Panc1 (cell line): ENCODE data around the gene MMP21. TPM values are rescaled to one million over a fixed set of nuclear protein-coding genes. Genes with fewer than 3 reads are reported as not detected.

Experiments used
- ATAC-seq: fragments of 200-7000 bp; cut with Tn5 transposase; 2 replicates; pipeline ENCODE4 v1.9.1; 2020; ENCODE audit warnings: mild to moderate bottlenecking, moderate library complexity
- BruUV-seq: library from RNA; stranded (reverse); fragments of 400-500 nt; replicated peaks from 2 replicates; lab custom pipeline; 2021; lab: Mats Ljungman, UMichigan
- CTCF ChIA-PET: fragments of 300-600 bp; sonication (Branson Sonifier 250); formaldehyde crosslinking; loops from one replicate; lab custom pipeline; 2022; ENCODE audit warnings: antibody characterized with exemption; lab: Charles Lee
- POLR2A ChIA-PET: fragments of 300-600 bp; sonication (Branson Sonifier 250); formaldehyde crosslinking; loops from one replicate; lab custom pipeline; 2022; ENCODE audit warnings: antibody characterized with exemption; lab: Charles Lee
- DNase-seq: peaks from one replicate; pipeline ENCODE4 v3.0.0-alpha.2; 2010; ENCODE audit warnings: low read depth, low spot score
- H3K27ac ChIP-seq: 2 replicates; pipeline ENCODE4 v1.5.1; 2011; ENCODE audit warnings: mild to moderate bottlenecking, low read length, inconsistent platforms
- H3K27me3 ChIP-seq: fragments of 200-500 bp; sonication (Bioruptor generic); 2 replicates; pipeline ENCODE4 v1.6.0; 2014; ENCODE audit warnings: low read length, inconsistent platforms; ENCODE audit not compliant: control insufficient read depth, insufficient read depth
- H3K36me3 ChIP-seq: fragments of 200-500 bp; sonication (Bioruptor generic); 2 replicates; pipeline ENCODE4 v1.5.1; 2014; ENCODE audit warnings: inconsistent platforms, mild to moderate bottlenecking, low read length, moderate library complexity; ENCODE audit not compliant: control insufficient read depth, insufficient read depth
- H3K4me1 ChIP-seq: 2 replicates; pipeline ENCODE4 v1.5.1; 2011; ENCODE audit warnings: inconsistent platforms, mild to moderate bottlenecking, low read length, moderate library complexity; ENCODE audit not compliant: control insufficient read depth, insufficient read depth
- H3K4me3 ChIP-seq, 2 experiments: 2 replicates each; pipeline ENCODE4 v1.5.1; 2011 to 2012; ENCODE audit warnings: low read depth in 2 of 2, low read length in 2 of 2, mild to moderate bottlenecking in 2 of 2, inconsistent platforms in 1 of 2, moderate library complexity in 1 of 2
- H3K9me3 ChIP-seq: fragments of 200-500 bp; sonication (Bioruptor generic); 2 replicates; pipeline ENCODE4 v1.5.1; 2014; ENCODE audit warnings: low read depth, mild to moderate bottlenecking, inconsistent platforms, low read length, moderate library complexity; ENCODE audit not compliant: control insufficient read depth, insufficient read depth
- CTCF ChIP-seq: fragments of 450-650 bp; IDR thresholded peaks from 2 replicates; pipeline ENCODE4 v1.5.1; 2017; ENCODE audit warnings: mild to moderate bottlenecking
- POLR2AphosphoS5 ChIP-seq: IDR thresholded peaks from 2 replicates; pipeline ENCODE4 v1.6.1; 2012; ENCODE audit warnings: mild to moderate bottlenecking, low read depth, low read length, moderate library complexity
- REST ChIP-seq, 2 experiments: IDR thresholded peaks; 2 replicates each; pipeline ENCODE4 v1.6.1; 2011 to 2012; ENCODE audit warnings: low read depth in 2 of 2, control low read depth in 1 of 2, low read length in 1 of 2, mild to moderate bottlenecking in 1 of 2, moderate library complexity in 1 of 2; ENCODE audit not compliant: insufficient read depth in 1 of 2
- SIN3A ChIP-seq: IDR thresholded peaks from 2 replicates; pipeline ENCODE4 v1.6.1; 2012; ENCODE audit warnings: low read depth, mild to moderate bottlenecking, low read length, moderate library complexity, borderline replicate concordance; ENCODE audit not compliant: insufficient read depth
- TCF7L2 ChIP-seq: IDR thresholded peaks from 2 replicates; pipeline ENCODE4 v1.6.1; 2011; ENCODE audit warnings: mild to moderate bottlenecking, low read depth, low read length, inconsistent platforms
- in situ Hi-C: cut with HindIII; loops from 2 replicates; pipeline ENCODE4 v1.10.0; 2016; ENCODE audit warnings: low sequenced_read_pairs, low pct_unique_long_range_greater_than_20kb
- intact Hi-C: fragments of 100-400 bp; cut with micrococcal nuclease; formaldehyde crosslinking; loops from one replicate; pipeline ENCODE4 v1.10.0; 2022; ENCODE audit not compliant: unreplicated experiment
- total RNA-seq: library from RNA; stranded (reverse); gene quantifications from one replicate; pipeline ENCODE4 v1.2.1, GENCODE V29; 2021; ENCODE audit not compliant: unreplicated experiment

MMP21 gene
- total RNA-seq, 1 experiment from 2014 or later = not detected

GRCh38 chr10:125778556-125778955 is 2.9 kb upstream of the MMP21 start:
- Histone ChIP-seq H3K4me3 (no peak overlapping the region), H3K36me3 (no peaks in the 10 kb centered on the region), H3K4me1 (no peaks in the 10 kb centered on the region), H3K27me3 (no peaks in the 10 kb centered on the region), H3K9me3 (no peaks in the 10 kb centered on the region), H3K27ac (no peak overlapping the region)
- in situ Hi-C loops (no loop called here), intact Hi-C loops (no loop called here)
- ChIA-PET CTCF (no interaction called here), POLR2A (no interaction called here)
- no peak for TF ChIP-seq CTCF
- no peak for TF ChIP-seq POLR2AphosphoS5
- TF ChIP-seq REST (IDR thresholded peaks at IDR 0.05; ENCODE audit: insufficient read depth in 1 of 2, low read depth in 2 of 2, low read length in 1 of 2) = no peak
- no peak for TF ChIP-seq TCF7L2
- no peak for TF ChIP-seq SIN3A
- ATAC-seq (no peak), DNase-seq (no peak)
- no TSS peak for BruUV-seq

- Histone ChIP-seq H3K27ac (no peak overlapping the region), H3K4me3 (no peak overlapping the region), H3K36me3 (no peaks in the 10 kb centered on the region), H3K9me3 (no peaks in the 10 kb centered on the region), H3K27me3 (no peaks in the 10 kb centered on the region), H3K4me1 (no peaks in the 10 kb centered on the region)
- intact Hi-C loops = no loop called here
- no peak for DNase-seq
- CTCF ChIA-PET = no interaction called here
- no peak for ATAC-seq
- BruUV-seq = no TSS peak
- in situ Hi-C loops = no loop called here
- POLR2A ChIA-PET = no interaction called here
- no peak for TF ChIP-seq CTCF
- no peak for TF ChIP-seq POLR2AphosphoS5
- TF ChIP-seq REST (IDR thresholded peaks at IDR 0.05; ENCODE audit: insufficient read depth in 1 of 2, low read depth in 2 of 2, low read length in 1 of 2) = no peak
- no peak for TF ChIP-seq TCF7L2
- no peak for TF ChIP-seq SIN3A
These were observed 2.2 kb upstream of the MMP21 start for GRCh38 chr10:125777806-125778205.
